Progenitor cell of endocrine pancreas (in vitro differentiated cells): ENCODE data around the gene CTNNA1. TPM values are rescaled to one million over a fixed set of nuclear protein-coding genes. Genes with fewer than 3 reads are reported as not detected.
A peak's percentile ranks its signal among the peaks of the same experiment; 100 is the strongest.

ENCODE experiments used
- DNase-seq: peaks from one replicate; pipeline ENCODE4 v3.0.0; 2021; ENCODE audit warnings: low spot score; ENCODE audit not compliant: unreplicated experiment
- H3K27ac Mint-ChIP-seq: 2 replicates; pipeline ENCODE4 v1.8.0; 2021; ENCODE audit warnings: mild to moderate bottlenecking, moderate library complexity, mixed read lengths
- H3K27me3 Mint-ChIP-seq: 2 replicates; pipeline ENCODE4 v1.8.0; 2021; ENCODE audit warnings: mixed read lengths
- H3K36me3 Mint-ChIP-seq: 2 replicates; pipeline ENCODE4 v1.8.0; 2022; ENCODE audit warnings: mixed read lengths; ENCODE audit not compliant: insufficient read depth
- H3K4me1 Mint-ChIP-seq: 2 replicates; pipeline ENCODE4 v1.8.0; 2021; ENCODE audit warnings: low read depth, mixed read lengths
- H3K4me3 Mint-ChIP-seq: 2 replicates; pipeline ENCODE4 v1.8.0; 2021; ENCODE audit warnings: low read depth, mild to moderate bottlenecking, moderate library complexity, mixed read lengths
- H3K9me3 Mint-ChIP-seq: 2 replicates; pipeline ENCODE4 v1.8.0; 2021; ENCODE audit warnings: low read depth, mixed read lengths
- total RNA-seq: library from RNA; stranded (reverse); gene quantifications from 2 replicates; pipeline ENCODE4 v1.2.1, GENCODE V29; 2021
- TF ChIP-seq, protein P1 (sequence below): fragments of 200-600 bp; sonication (generic); IDR thresholded peaks from one replicate; pipeline ENCODE4 v1.5.0; 2021; ENCODE audit warnings: antibody characterized with exemption, mild to moderate bottlenecking; ENCODE audit not compliant: unreplicated experiment

The CTNNA1 gene
- total RNA-seq, 1 donor from 2014 or later = 394 TPM

DNA sequence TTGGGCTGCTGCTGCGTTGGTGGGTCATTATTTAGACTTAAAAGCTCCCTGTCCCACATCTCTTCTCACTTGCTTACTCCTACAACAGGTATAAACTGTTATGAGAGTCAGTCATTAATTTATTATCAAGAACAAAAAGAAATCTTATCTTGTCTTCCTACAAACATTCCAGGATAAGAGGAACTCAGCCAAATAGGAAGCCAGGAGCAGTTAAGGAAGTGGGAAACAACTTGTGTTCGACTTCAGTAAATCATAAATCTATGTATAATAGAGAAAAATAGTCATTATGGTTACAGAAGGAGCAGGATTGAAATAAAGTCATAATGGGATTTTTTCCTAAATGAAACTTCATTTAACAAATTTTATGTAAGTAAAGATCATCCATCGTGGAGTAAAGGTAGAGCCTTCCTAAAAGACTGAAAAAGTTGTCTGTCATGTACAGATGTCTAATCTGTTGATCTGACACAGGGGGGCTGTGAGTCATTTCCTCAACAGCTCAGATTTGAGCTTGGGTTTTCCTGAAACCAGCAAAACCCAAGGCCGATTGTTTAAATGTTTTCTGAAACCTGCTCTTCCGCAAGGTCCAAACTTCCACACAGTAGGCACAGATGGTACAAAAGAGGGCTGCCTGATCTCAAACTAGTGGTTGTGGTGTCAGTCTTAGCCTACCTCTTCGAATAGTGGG is 147.2 kb downstream of the CTNNA1 start:
- Mint-ChIP-seq H3K4me1 (no peaks in the 10 kb centered on the region), H3K27me3 (no peaks in the 10 kb centered on the region), H3K27ac (no peak overlapping the region), H3K4me3 (no peak overlapping the region), H3K36me3 (peaks cover 47% of the 10 kb centered on the region), H3K9me3 (peaks cover 3% of the 10 kb centered on the region)
- no peak for DNase-seq
- TF ChIP-seq, protein P1, sequence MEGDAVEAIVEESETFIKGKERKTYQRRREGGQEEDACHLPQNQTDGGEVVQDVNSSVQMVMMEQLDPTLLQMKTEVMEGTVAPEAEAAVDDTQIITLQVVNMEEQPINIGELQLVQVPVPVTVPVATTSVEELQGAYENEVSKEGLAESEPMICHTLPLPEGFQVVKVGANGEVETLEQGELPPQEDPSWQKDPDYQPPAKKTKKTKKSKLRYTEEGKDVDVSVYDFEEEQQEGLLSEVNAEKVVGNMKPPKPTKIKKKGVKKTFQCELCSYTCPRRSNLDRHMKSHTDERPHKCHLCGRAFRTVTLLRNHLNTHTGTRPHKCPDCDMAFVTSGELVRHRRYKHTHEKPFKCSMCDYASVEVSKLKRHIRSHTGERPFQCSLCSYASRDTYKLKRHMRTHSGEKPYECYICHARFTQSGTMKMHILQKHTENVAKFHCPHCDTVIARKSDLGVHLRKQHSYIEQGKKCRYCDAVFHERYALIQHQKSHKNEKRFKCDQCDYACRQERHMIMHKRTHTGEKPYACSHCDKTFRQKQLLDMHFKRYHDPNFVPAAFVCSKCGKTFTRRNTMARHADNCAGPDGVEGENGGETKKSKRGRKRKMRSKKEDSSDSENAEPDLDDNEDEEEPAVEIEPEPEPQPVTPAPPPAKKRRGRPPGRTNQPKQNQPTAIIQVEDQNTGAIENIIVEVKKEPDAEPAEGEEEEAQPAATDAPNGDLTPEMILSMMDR = no peak

DNA sequence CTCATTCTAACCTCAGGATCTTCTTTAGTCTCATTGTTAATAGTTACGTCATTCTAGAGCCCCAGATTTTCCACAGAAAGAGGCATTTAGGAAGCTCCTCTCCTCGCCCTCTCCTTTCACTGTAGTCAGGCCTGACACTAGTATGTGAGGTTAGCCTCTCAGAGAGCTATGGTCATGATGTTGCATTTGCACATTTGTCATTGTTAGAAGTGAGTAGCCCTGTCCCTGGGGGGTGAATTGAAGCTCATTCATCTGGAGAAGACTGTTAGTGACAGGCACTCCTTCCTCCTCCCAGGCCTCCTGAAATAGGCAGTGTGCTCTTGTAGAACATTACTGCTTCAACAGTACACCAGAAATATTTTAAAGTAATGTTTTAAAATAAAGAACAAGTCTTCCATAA is 148.5 kb downstream of the CTNNA1 start:
- DNase-seq = no peak
- TF ChIP-seq, protein P1 = no peak
- peak overlapping the region; percentile 12 for H3K27ac Mint-ChIP-seq

DNA sequence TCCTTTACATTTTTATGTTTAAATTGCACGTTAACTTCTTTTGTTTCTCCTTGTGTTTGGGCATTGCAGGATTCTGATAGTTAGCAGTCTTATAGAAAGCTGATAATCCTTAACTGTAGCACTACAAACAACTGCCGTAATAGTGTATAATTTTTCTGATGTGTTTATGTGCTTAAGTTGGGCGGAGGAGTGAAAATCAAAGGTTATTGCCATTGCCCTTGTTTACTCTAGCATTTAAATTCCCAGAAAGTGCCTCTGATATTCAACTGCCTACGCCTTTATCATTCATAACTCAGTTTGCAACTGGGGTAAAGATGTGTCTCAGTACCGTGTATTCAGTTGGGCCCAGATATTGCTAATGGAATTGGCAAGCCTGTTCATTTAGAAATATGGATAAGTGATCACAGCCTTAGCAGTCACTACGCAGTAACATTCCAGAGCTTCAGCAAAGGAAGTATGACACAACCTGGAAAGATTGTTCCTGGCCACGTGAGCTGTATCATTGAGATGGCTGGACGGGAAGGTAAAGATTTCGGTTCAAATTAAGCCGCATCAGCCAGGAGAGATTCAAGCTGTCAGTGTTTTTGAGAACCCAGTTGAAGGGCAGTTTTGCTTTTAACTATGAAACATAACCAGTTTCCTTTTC is 150.0 kb downstream of the CTNNA1 start:
- no peak for DNase-seq

More for the DNA sequence above, 148.5 kb downstream of the CTNNA1 start:
- Mint-ChIP-seq H3K27me3 (no peaks in the 10 kb centered on the region), H3K9me3 (peaks cover 3% of the 10 kb centered on the region), H3K4me3 (no peak overlapping the region), H3K36me3 (peaks cover 48% of the 10 kb centered on the region), H3K4me1 (no peaks in the 10 kb centered on the region)

DNA sequence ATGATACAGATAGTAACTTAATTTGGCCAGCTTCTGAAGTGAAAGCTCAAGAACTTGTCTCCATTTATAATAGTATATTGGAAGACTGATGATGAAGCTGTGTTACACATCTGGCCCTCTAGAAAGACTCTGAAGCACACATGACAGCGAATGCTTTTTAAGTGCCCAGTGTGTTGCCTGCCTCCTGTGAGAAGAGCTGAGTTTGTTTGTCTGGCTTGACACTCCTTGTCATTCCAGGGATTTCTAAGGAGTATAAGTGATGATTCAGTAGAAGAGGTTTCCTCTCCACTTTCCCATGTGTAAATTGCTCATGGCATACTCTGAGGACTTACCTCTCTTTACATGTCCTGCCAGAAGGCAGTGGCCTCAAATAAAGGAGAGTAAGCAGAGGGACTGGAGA is 152.3 kb downstream of the CTNNA1 start:
- no peaks in the 10 kb centered on the region for H3K4me1 Mint-ChIP-seq
- no peaks in the 10 kb centered on the region for H3K27me3 Mint-ChIP-seq
- H3K36me3 Mint-ChIP-seq = peaks cover 35% of the 10 kb centered on the region
- H3K4me3 Mint-ChIP-seq = no peak overlapping the region
- H3K9me3 Mint-ChIP-seq = no peaks in the 10 kb centered on the region
- H3K27ac Mint-ChIP-seq = no peak overlapping the region
- TF ChIP-seq, protein P1 = no peak
- DNase-seq = no peak

More for the DNA sequence above, 150.0 kb downstream of the CTNNA1 start:
- peaks cover 41% of the 10 kb centered on the region for H3K36me3 Mint-ChIP-seq
- H3K27ac Mint-ChIP-seq = peak overlapping the region; percentile 10
- H3K4me3 Mint-ChIP-seq = no peak overlapping the region
- no peaks in the 10 kb centered on the region for H3K4me1 Mint-ChIP-seq
- TF ChIP-seq, protein P1 = no peak
- H3K9me3 Mint-ChIP-seq = peaks cover 3% of the 10 kb centered on the region
- no peaks in the 10 kb centered on the region for H3K27me3 Mint-ChIP-seq

DNA sequence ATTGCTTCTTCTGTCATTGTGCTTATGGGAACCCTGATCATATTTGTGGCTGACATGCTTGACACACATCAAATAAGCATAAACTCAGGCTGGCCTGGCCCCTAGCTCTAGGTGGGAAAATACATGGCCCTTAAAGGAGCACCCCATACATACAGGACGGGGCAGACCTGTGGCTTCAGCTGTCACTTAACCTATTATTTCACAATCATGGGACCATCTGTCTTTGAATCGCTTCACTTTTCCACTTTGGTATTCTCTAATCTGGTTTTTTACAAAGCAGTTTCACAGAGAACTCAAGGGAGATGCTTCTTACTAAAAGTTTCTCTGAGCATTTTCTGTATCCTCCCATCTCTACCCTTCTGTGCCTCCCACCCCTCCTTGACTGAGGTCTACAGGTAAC is 156.5 kb downstream of the CTNNA1 start:
- TF ChIP-seq, protein P1 = no peak
- H3K4me3 Mint-ChIP-seq = no peak overlapping the region
- H3K27ac Mint-ChIP-seq = no peak overlapping the region
- no peaks in the 10 kb centered on the region for H3K4me1 Mint-ChIP-seq
- H3K9me3 Mint-ChIP-seq = no peaks in the 10 kb centered on the region
- no peak for DNase-seq
- peaks cover 13% of the 10 kb centered on the region for H3K36me3 Mint-ChIP-seq
- no peaks in the 10 kb centered on the region for H3K27me3 Mint-ChIP-seq
